Pancreas (tissue), 10 donors: ENCODE data around the gene CDK19. TPM values are rescaled to one million over a fixed set of nuclear protein-coding genes. Genes with fewer than 3 reads are reported as not detected.

Source experiments
- ATAC-seq, 4 donors: fragments of 200-7000 bp; cut with Tn5 transposase; one replicate each; pipeline versions ENCODE4 v1.8.0 to v1.9.1; 2020; ENCODE audit warnings: mild to moderate bottlenecking in 4 of 4, moderate library complexity in 4 of 4
- DNase-seq, 6 donors: peaks; one replicate each; pipeline ENCODE4 v3.0.0-alpha.2; 2020
- FAIRE-seq: peaks from 2 replicates; lab custom pipeline; 2012; peaks lifted over from hg19 to GRCh38; lab: Jason Lieb, UNC
- H3K27ac ChIP-seq, 4 donors: fragments of 200-600 bp; sonication (generic); 1 replicate in 3 of 4; 2 replicates in 1 of 4; pipeline versions ENCODE4 v1.5.0 to v1.8.0; 2020
- H3K27me3 ChIP-seq, 4 donors: fragments of 200-600 bp; one replicate each; pipeline ENCODE4 v1.8.0; 2021
- H3K36me3 ChIP-seq, 3 donors: fragments of 200-600 bp; sonication (generic) in 1 of 3; one replicate each; pipeline versions ENCODE4 v1.5.0 to v1.8.0; 2020 to 2021
- H3K4me1 ChIP-seq, 3 donors: fragments of 200-600 bp; one replicate each; pipeline ENCODE4 v1.8.0; 2021
- H3K4me3 ChIP-seq, 4 donors: fragments of 200-600 bp; sonication (generic) in 2 of 4; one replicate each; pipeline versions ENCODE4 v1.5.0 to v1.8.0; 2020 to 2021
- H3K9me3 ChIP-seq, 4 donors: fragments of 200-600 bp; one replicate each; pipeline ENCODE4 v1.8.0; 2021
- CTCF ChIP-seq, 4 donors: fragments of 200-600 bp; sonication (generic) in 3 of 4; IDR thresholded peaks; one replicate each; pipeline versions ENCODE4 v1.5.0 to v1.8.0; 2021; ENCODE audit warnings: antibody characterized with exemption in 4 of 4
- WGBS, 2 donors: extraction: QIAGEN DNeasy Blood & Tissue Kit; methylation state at CpG; one replicate each; pipeline ENCODE4 v1.1.7; 2013; 5-methylcytosine and 5-hydroxymethylcytosine counted together
- intact Hi-C, 3 donors: fragments of 100-400 bp; cut with DNase I; formaldehyde crosslinking; loops; one replicate each; pipeline versions ENCODE4 v1.11.1 to v1.14.2; 2022
- polyA plus RNA-seq, 2 donors: library from polyadenylated mRNA; stranded (reverse); fragments of 200-250 nt; gene quantifications; one replicate each; pipeline ENCODE4 v1.2.3, GENCODE V29; 2013
- total RNA-seq, 6 donors: library from RNA; stranded (reverse); fragmentation: NEBNext Ultra II Directional in 4 of 6; extraction: Animal tissue kit (Norgen Biotek cat#: 25700) in 4 of 6; gene quantifications; one replicate each; pipeline versions ENCODE4 v1.2.1 to v1.2.4, GENCODE V29; 2021 to 2023
- donor health status: healthy with polysubstance abuse.
- donor health status: DM: no; HTN: no; CAD: no; lungs with moderate emphysema.
- donor health status: DM: no; HTN: no; CAD: no.
- donor health status: control.
- donor health status: control.
- donor health status: Bipolar disorder and iron deficiency.
- donor health status: DM: yes; HTN: yes; CAD: no.
- donor health status: DM: no; HTN: no; CAD: no.
- donor health status: DM: no; HTN: no; CAD: no.
- donor health status: DM: yes; HTN: yes; CAD: no.

The CDK19 gene
- total and polyA plus RNA-seq, 8 donors = 2.4 to 14.7 (median 4.7) TPM

- ATAC-seq (no peak), FAIRE-seq (no peak), DNase-seq (no peak)
- Histone ChIP-seq H3K27me3 (no peaks in the 10 kb centered on the region), H3K9me3 (no peaks in the 10 kb centered on the region), H3K4me1 (peaks cover 0 to 18% (median 11%) of the 10 kb centered on the region in 3 donors), H3K4me3 (no peak overlapping the region), H3K27ac (no peak overlapping the region), H3K36me3 (no peaks in the 10 kb centered on the region)
- TF ChIP-seq CTCF (IDR thresholded peaks at IDR 0.05) = no peak
- intact Hi-C loops = no loop called here
- WGBS, 2 donors = 96% methylated on average over 4 of the region's 4 CpGs
Measured at GRCh38 chr6:110652520-110652919, 162.7 kb downstream of the CDK19 start.

- 88 to 96% methylated on average over 4 of the region's 4 CpGs for WGBS, 2 donors
- Histone ChIP-seq H3K4me3 (no peak overlapping the region), H3K36me3 (peaks cover 0 to 4% (median 0%) of the 10 kb centered on the region in 3 donors), H3K27ac (no peak overlapping the region), H3K27me3 (no peaks in the 10 kb centered on the region), H3K9me3 (no peaks in the 10 kb centered on the region), H3K4me1 (peaks cover 0 to 9% (median 5%) of the 10 kb centered on the region in 3 donors)
- intact Hi-C loops = no loop called here
- FAIRE-seq (no peak), ATAC-seq (no peak), DNase-seq (no peak)
- no peak for TF ChIP-seq CTCF (IDR thresholded peaks at IDR 0.05)
Measured at GRCh38 chr6:110650755-110651154, 164.5 kb downstream of the CDK19 start.

DNA sequence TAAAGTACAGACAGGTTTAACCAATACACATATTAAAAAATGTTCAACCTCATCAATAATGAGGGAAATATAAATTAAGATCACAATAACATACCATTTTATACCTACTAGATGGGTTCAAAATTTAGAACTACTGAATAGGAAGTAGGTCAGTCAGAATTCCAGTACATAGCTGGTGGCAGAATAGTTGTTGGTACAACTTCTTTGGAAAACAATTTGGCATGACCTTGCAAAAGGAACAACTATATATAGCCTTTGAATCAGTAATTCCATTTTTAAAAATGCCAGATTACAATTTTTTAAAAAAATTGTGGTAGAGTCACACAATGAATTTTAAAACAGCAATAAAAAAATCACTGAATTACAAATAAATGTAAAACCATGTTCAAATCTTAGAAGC is 165.6 kb downstream of the CDK19 start:
- peaks cover 0 to 5% (median 0%) of the 10 kb centered on the region in 3 donors for H3K36me3 ChIP-seq
- no peak overlapping the region for H3K4me3 ChIP-seq
- TF ChIP-seq CTCF (IDR thresholded peaks at IDR 0.05) = no peak
- peaks cover 0 to 9% (median 5%) of the 10 kb centered on the region in 3 donors for H3K4me1 ChIP-seq
- no peaks in the 10 kb centered on the region for H3K9me3 ChIP-seq
- ATAC-seq = no peak
- H3K27ac ChIP-seq = no peak overlapping the region
- intact Hi-C loops = no loop called here
- no peak for DNase-seq
- no peak for FAIRE-seq
- no peaks in the 10 kb centered on the region for H3K27me3 ChIP-seq

GRCh38 chr6:110646951-110647910 is 168.0 kb downstream of the CDK19 start:
- H3K36me3 ChIP-seq = peaks cover 0 to 5% (median 0%) of the 10 kb centered on the region in 3 donors
- intact Hi-C loops = no loop called here
- TF ChIP-seq CTCF (IDR thresholded peaks at IDR 0.05) = peak in 1 of 4 donors; percentile 12
- no peaks in the 10 kb centered on the region for H3K4me1 ChIP-seq
- H3K27ac ChIP-seq = no peak overlapping the region
- H3K27me3 ChIP-seq = no peaks in the 10 kb centered on the region
- FAIRE-seq = no peak
- no peaks in the 10 kb centered on the region for H3K9me3 ChIP-seq
- ATAC-seq = no peak
- peak in 1 of 6 donors; percentile 15 for DNase-seq
- no peak overlapping the region for H3K4me3 ChIP-seq
- 81 to 83% methylated on average over 19 of the region's 19 CpGs for WGBS, 2 donors

DNA sequence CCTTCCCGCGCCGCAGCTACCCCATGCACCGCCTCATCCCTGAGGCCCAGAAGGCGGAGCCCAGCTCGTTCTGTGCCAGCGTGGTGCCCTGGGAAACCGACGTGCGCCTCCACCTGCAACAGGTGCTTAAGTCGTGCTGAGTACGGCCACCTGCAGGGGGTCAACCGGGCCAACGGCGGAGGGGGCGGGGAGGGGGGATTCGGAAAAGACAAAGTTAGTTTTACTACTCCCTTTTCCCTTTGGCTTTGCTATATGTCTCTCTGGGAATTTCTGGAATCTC is 168.9 kb downstream of the CDK19 start:
- Histone ChIP-seq H3K9me3 (no peaks in the 10 kb centered on the region), H3K4me1 (no peaks in the 10 kb centered on the region), H3K27me3 (no peaks in the 10 kb centered on the region), H3K4me3 (no peak overlapping the region), H3K36me3 (peaks cover 0 to 5% (median 0%) of the 10 kb centered on the region in 3 donors), H3K27ac (no peak overlapping the region)
- no peak for TF ChIP-seq CTCF (IDR thresholded peaks at IDR 0.05)
- 86 to 87% methylated on average over 17 of the region's 17 CpGs for WGBS, 2 donors
- DNase-seq (peak in 1 of 6 donors; percentile 15), ATAC-seq (no peak), FAIRE-seq (no peak)
- intact Hi-C loops = no loop called here
